Coronary artery (tissue), 2 donors: ENCODE results near the gene GPRC5C.

Source experiments
- DNase-seq: peaks from one replicate; pipeline ENCODE4 v3.0.0-alpha.2; 2017; ENCODE audit warnings: low spot score
- H3K27ac ChIP-seq, 2 donors: fragments of 200-600 bp; sonication (generic); one replicate each; pipeline ENCODE4 v1.5.1; 2016 to 2019
- H3K4me3 ChIP-seq: fragments of 200-600 bp; sonication (generic); 2 replicates; pipeline ENCODE4 v1.5.1; 2016; ENCODE audit warnings: mild to moderate bottlenecking, moderate library complexity
- TF ChIP-seq, protein P1 (sequence below): fragments of 200-600 bp; sonication (generic); IDR thresholded peaks from one replicate; pipeline ENCODE4 v1.5.1; 2019; ENCODE audit warnings: antibody characterized with exemption

GPRC5C gene

DNA sequence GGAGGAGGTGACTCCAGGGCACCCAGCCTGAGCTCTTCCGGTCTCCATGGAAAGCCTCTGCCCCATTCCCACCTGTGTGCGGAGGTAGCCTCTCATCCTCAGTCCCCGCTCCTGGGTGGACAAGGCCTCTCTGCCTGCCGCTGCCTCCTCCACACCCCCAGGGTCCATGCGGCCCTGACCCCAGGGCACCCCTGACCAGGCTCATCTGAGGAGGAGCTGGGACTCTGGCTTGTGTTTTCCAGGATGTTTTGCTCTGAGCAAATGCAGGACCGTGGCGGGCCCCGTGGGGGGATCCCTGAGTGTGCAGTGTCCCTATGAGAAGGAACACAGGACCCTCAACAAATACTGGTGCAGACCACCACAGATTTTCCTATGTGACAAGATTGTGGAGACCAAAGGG, 41.4 kb downstream of the GPRC5C start:
- H3K27ac ChIP-seq = no peak overlapping the region
- TF ChIP-seq, protein P1, sequence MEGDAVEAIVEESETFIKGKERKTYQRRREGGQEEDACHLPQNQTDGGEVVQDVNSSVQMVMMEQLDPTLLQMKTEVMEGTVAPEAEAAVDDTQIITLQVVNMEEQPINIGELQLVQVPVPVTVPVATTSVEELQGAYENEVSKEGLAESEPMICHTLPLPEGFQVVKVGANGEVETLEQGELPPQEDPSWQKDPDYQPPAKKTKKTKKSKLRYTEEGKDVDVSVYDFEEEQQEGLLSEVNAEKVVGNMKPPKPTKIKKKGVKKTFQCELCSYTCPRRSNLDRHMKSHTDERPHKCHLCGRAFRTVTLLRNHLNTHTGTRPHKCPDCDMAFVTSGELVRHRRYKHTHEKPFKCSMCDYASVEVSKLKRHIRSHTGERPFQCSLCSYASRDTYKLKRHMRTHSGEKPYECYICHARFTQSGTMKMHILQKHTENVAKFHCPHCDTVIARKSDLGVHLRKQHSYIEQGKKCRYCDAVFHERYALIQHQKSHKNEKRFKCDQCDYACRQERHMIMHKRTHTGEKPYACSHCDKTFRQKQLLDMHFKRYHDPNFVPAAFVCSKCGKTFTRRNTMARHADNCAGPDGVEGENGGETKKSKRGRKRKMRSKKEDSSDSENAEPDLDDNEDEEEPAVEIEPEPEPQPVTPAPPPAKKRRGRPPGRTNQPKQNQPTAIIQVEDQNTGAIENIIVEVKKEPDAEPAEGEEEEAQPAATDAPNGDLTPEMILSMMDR = no peak

DNA sequence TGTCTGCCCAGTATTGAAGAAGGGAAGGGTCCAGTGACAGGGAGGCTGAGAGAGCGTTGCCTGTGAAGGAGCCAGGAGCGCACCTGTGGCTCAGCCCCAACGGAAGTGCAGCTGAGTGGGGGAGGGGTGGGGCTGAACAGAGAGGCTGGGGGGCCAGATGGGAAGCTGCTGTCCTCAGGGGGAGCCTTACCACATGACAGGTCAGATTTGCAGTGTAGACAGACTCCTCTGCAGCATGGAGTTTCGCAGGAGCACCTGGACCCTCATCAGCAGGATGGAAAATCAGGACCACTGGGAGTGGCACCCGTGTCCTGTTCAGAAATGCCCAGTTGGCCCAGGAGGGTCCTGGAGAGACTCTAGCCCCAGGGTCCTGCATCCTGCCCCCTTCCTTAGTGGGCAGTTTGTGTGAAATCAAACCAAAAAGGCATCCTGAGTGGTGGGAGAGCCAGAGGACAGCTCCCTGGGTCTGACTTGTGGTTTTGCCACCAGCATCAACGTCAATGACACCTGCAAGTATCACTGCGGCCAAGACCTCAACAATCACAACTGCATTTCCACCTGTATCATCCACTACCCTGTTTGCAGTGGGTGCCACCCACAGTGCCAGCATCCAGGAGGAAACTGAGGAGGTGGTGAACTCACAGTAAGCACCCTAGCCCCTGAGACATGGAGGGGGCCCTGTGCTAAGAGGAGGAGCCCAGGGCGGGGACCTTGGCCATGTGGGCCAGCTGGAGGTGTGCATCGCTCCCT, 42.3 kb downstream of the GPRC5C start:
- DNase-seq = no peak
- Histone ChIP-seq H3K4me3 (no peak overlapping the region), H3K27ac (no peak overlapping the region)
- TF ChIP-seq, protein P1 = no peak

More for the DNA sequence above, 41.4 kb downstream of the GPRC5C start:
- no peak for DNase-seq
- H3K4me3 ChIP-seq = no peak overlapping the region

DNA sequence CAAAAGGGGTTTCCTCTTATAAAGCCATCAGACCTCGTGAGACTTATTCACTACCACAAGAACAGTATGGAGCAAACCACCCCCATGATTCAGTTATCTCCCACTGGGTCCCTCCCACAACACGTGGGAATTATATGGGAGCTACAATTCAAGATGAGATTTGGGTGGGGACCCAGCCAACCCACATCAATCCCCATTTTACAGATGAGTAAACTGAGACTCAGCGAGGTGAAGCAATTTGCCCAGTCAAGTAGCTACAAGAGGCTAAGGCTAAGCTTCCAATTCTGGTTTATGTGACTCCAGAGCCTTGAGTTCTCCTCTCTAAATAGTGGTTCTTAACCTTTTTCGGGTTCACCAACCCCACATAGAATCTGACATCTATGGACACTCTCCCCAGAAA, 43.3 kb downstream of the GPRC5C start:
- H3K27ac ChIP-seq = no peak overlapping the region
- TF ChIP-seq, protein P1 = no peak

DNA sequence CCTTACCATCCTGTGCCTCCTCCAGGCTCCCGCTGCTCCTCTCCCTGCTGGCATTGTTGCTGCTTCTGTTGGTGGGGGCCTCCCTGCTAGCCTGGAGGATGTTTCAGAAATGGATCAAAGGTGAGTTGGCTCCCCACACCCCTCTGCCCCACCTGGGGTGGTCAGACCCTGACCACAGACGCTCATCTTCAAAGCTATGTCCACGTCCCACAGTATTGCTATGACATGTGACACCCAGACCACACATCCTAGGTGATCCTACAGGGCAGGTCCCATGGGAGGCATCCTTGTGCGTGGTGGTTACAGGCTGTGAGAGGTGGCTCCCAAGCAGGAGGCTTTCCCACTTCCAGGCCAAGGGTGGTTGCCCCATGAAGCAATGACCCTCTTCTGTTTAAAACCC, 45.5 kb downstream of the GPRC5C start:
- peak overlapping the region in 1 of 2 donors; percentile 32 for H3K27ac ChIP-seq

More for the DNA sequence above, 43.3 kb downstream of the GPRC5C start:
- no peak overlapping the region for H3K4me3 ChIP-seq
- no peak for DNase-seq

DNA sequence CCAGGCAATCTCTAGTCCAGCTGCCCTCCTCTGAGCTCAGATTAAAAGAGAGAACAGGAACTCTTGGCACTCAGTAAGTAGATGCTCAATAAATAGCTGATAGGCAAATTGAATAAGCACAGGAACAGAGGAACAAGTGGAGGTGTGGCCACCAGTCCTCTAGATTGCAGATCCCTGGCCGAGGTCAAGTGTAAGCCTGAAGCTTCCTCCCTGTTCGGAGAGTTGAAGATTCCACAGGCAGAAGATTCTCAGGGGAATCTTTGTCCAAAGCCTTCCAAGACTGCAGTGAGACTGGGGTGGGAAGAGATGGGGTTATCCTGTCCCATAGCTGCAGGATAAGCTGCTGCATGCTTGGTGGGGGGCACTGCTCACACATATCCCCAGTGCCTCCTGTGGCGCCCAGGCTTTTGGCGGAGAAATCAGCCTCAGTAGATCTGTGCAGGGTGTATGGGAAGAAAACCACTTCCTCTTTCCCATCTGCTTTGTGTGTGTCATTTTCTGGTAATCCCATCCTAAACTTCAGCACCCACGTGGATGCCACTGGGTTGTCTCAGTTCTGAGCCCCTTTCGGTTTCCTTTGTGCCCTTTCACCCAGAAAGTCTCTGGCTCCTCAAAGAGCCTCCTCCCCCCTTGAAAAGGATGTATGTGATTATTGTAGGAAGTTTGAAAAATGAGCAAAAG, 46.7 kb downstream of the GPRC5C start:
- Histone ChIP-seq H3K4me3 (no peak overlapping the region), H3K27ac (peak overlapping the region in 1 of 2 donors; percentile 65)
- TF ChIP-seq, protein P1 = no peak
- DNase-seq = no peak

More for the DNA sequence above, 45.5 kb downstream of the GPRC5C start:
- TF ChIP-seq, protein P1 = no peak
- no peak for DNase-seq
- no peak overlapping the region for H3K4me3 ChIP-seq

DNA sequence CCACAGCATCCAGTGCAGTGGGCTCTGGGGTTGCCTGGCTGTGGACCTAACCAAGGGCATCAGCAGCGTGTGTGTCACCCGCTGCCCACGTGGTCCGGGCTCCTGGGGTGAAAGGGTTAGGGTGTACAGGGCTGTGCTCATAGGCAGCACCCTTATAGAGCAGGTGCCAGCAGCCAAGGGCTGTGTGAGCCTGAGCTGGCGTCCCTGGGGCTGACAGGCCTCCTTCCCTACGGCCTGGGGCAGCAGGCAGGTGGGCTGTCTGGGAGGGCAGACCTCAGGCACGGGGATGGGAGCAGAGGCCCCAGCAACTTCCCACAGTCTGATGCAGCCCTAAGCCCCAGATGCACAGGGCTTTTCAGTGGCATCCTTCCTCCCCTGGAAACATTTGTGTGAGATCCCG, 48.4 kb downstream of the GPRC5C start:
- TF ChIP-seq, protein P1 = no peak
- no peak for DNase-seq

DNA sequence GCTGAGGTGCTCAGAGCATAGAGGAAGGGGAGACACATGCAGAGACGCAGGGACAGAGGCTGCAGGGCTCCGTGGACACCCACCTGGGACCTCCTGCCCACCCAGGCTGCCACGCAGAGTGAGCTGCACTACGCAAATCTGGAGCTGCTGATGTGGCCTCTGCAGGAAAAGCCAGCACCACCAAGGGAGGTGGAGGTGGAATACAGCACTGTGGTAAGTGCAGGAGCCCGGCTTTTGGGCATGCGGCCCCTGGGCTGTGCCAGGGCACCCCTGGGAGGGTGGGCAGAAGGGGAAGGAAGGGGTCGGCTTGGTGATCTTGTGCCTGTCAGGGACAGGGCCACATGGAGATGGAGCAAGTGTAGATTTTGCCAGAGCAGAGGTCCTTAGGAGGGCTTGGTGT, 49.7 kb downstream of the GPRC5C start:
- no peak for DNase-seq
- H3K4me3 ChIP-seq = no peak overlapping the region
- H3K27ac ChIP-seq = no peak overlapping the region
- TF ChIP-seq, protein P1 = no peak

More for the DNA sequence above, 48.4 kb downstream of the GPRC5C start:
- no peak overlapping the region for H3K27ac ChIP-seq
- no peak overlapping the region for H3K4me3 ChIP-seq
